ENCODE measurements around the gene TAF8. TPM values are rescaled to one million over a fixed set of nuclear protein-coding genes. Genes with fewer than 3 reads are reported as not detected.

TAF8 gene
- polyA plus RNA-seq, 3 donors = 13.1 to 24.7 (median 16.6) TPM

- intact Hi-C loops (cut with micrococcal nuclease) = no loop called here
Observed at GRCh38 chr6:42088101-42088591, 37.8 kb downstream of the TAF8 start.

GRCh38 chr6:42090819-42091717, 40.7 kb downstream of the TAF8 start:
- 100% methylated on average over 4 of the region's 10 CpGs for whole genome bisulfite sequencing (ENCODE audit: insufficient coverage)

More at GRCh38 chr6:42088101-42088591, 37.8 kb downstream of the TAF8 start:
- no peaks in the 10 kb centered on the region for H3K9me3 ChIP-seq (replicated peaks in 1 of 2; ENCODE audit: control insufficient read depth in 1 of 2, insufficient read depth in 1 of 2, low read length in 2 of 2)
- H3K79me2 ChIP-seq (ENCODE audit: insufficient read depth, low read length) = no peaks in the 10 kb centered on the region
- H4K20me1 ChIP-seq (ENCODE audit: insufficient read depth, low read length) = no peaks in the 10 kb centered on the region
- H2AFZ ChIP-seq (ENCODE audit: insufficient read depth, low read depth, low read length, poor library complexity, severe bottlenecking) = no peak overlapping the region
- no peak overlapping the region for H3K4me2 ChIP-seq (replicated peaks; ENCODE audit: extremely low read depth, low read length, poor library complexity, severe bottlenecking)
- DNase-seq = no peak
- H3K4me1 Mint-ChIP-seq = no peaks in the 10 kb centered on the region
- H3K4me3 Mint-ChIP-seq = no peak overlapping the region
- H3K36me3 ChIP-seq (replicated peaks in 1 of 2; ENCODE audit: control insufficient read depth in 1 of 2, insufficient read depth in 2 of 2, low read length in 2 of 2) = peaks cover 2 to 20% of the 10 kb centered on the region in 2 donors
- peaks cover 14 to 20% of the 10 kb centered on the region in 2 donors for H3K36me3 Mint-ChIP-seq
- no peak overlapping the region for H3K27ac Mint-ChIP-seq
- H3K9me3 Mint-ChIP-seq = no peaks in the 10 kb centered on the region
- H3K27me3 ChIP-seq (ENCODE audit: control insufficient read depth in 2 of 2, insufficient read depth in 2 of 2, low read length in 2 of 2) = no peaks in the 10 kb centered on the region
- TF ChIP-seq CTCF (IDR thresholded peaks at IDR 0.05) = no peak
- peaks cover 0 to 6% (median 2%) of the 10 kb centered on the region in 3 donors for H3K27me3 Mint-ChIP-seq (ENCODE audit: low read depth in 3 of 3)
- no peak overlapping the region for H3K27ac ChIP-seq (ENCODE audit: low read depth in 1 of 2, low read length in 2 of 2)
- WGBS (ENCODE audit: insufficient coverage) = 92% methylated on average over 2 of the region's 7 CpGs
- H3K4me1 ChIP-seq (ENCODE audit: control insufficient read depth in 1 of 2, insufficient read depth in 2 of 2, low read length in 2 of 2) = no peaks in the 10 kb centered on the region
- no peak overlapping the region for H3K4me3 ChIP-seq (replicated peaks in 1 of 3; ENCODE audit: low read depth in 2 of 3, low read length in 3 of 3)
- no peak overlapping the region for H3K9ac ChIP-seq (ENCODE audit: insufficient read depth, low read length, poor library complexity, severe bottlenecking)

More at GRCh38 chr6:42090819-42091717, 40.7 kb downstream of the TAF8 start:
- no peaks in the 10 kb centered on the region for H3K27me3 ChIP-seq (ENCODE audit: control insufficient read depth in 2 of 2, insufficient read depth in 2 of 2, low read length in 2 of 2)
- no peak overlapping the region for H3K27ac ChIP-seq (ENCODE audit: low read depth in 1 of 2, low read length in 2 of 2)
- peaks cover 2 to 6% (median 4%) of the 10 kb centered on the region in 3 donors for H3K27me3 Mint-ChIP-seq (ENCODE audit: low read depth in 3 of 3)
- H3K36me3 Mint-ChIP-seq = peaks cover 5 to 7% of the 10 kb centered on the region in 2 donors
- no peaks in the 10 kb centered on the region for H3K9me3 ChIP-seq (replicated peaks in 1 of 2; ENCODE audit: control insufficient read depth in 1 of 2, insufficient read depth in 1 of 2, low read length in 2 of 2)
- H3K9me3 Mint-ChIP-seq = no peaks in the 10 kb centered on the region
- intact Hi-C loops (cut with micrococcal nuclease) = no loop called here
- H3K79me2 ChIP-seq (ENCODE audit: insufficient read depth, low read length) = no peaks in the 10 kb centered on the region
- H3K4me3 Mint-ChIP-seq = no peak overlapping the region
- no peak for TF ChIP-seq CTCF (IDR thresholded peaks at IDR 0.05)
- no peak for DNase-seq
- no peak overlapping the region for H3K9ac ChIP-seq (ENCODE audit: insufficient read depth, low read length, poor library complexity, severe bottlenecking)
- H3K4me3 ChIP-seq (replicated peaks in 1 of 3; ENCODE audit: low read depth in 2 of 3, low read length in 3 of 3) = no peak overlapping the region
- no peak overlapping the region for H2AFZ ChIP-seq (ENCODE audit: insufficient read depth, low read depth, low read length, poor library complexity, severe bottlenecking)
- H3K4me1 ChIP-seq (ENCODE audit: control insufficient read depth in 1 of 2, insufficient read depth in 2 of 2, low read length in 2 of 2) = no peaks in the 10 kb centered on the region
- H4K20me1 ChIP-seq (ENCODE audit: insufficient read depth, low read length) = no peaks in the 10 kb centered on the region
- H3K27ac Mint-ChIP-seq = no peak overlapping the region
- no peak overlapping the region for H3K4me2 ChIP-seq (replicated peaks; ENCODE audit: extremely low read depth, low read length, poor library complexity, severe bottlenecking)
- H3K4me1 Mint-ChIP-seq = no peaks in the 10 kb centered on the region
- H3K36me3 ChIP-seq (replicated peaks in 1 of 2; ENCODE audit: control insufficient read depth in 1 of 2, insufficient read depth in 2 of 2, low read length in 2 of 2) = peaks cover 2 to 4% of the 10 kb centered on the region in 2 donors

Measured in CD14-positive monocyte (primary cell).